RKO (cell line): ENCODE results near the gene ASXL3.

Source experiments
- DNase-seq: peaks from one replicate; pipeline ENCODE4 v3.0.0-alpha.2; 2016; ENCODE audit warnings: low spot score

ASXL3 gene

DNA sequence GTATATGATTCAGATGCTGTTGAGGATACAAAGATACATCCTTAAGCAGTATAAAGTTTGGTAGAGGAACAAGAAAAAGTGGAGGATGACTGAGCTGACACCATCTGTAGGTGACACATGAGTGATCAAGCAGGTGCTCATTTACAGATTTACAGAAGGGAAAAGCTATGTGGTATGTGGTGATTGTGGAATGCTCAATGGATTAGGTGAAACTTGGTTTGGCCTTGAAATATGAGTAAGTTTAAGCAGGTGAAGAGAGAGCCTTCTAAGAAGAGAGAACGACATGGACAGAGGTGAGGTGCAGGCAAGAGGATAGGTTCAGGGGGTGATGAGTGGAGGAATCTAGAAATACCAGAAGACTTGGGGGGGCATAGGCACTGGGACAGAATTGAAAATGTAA is 5.9 kb downstream of the ASXL3 start:
- no peak for DNase-seq

DNA sequence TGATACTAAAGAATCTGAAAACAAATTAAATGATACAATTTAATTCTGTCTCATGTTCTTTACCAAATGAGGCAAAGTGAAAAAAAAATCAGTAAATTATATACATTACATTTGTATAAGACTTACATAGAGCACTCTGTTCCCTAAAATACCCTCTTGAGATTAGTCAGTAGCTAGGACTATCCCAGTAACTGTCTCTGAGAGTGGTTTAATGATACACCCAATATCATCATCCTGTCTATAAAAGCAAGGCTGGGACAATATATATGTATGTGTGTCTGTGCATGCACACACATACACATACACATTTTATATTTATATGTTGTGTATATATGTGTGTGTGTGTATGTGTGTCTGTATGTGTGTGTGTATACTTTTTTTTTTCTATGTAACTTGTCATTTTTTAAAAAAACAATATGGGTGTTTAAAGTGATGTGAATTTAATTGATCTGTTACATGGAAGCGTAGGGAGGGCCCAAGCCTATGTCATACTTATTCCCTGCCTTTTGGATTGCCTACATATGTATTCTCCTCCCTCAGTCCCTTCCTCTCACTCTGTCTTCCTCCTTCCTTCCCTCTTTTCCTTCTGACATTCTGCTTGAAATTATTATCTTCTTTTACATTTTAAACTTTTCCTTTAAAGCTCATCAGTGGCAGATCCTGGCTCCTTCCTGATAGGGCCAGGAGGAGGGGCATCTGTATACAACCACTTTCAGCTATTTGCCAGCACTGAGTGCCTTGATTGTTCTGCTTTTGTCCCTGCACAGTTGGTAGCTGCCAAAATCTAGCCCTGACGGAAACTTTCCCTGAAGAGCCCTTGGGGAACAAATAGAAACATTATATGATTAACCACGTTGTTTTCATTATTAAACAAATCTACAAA is 6.8 kb downstream of the ASXL3 start:
- no peak for DNase-seq

DNA sequence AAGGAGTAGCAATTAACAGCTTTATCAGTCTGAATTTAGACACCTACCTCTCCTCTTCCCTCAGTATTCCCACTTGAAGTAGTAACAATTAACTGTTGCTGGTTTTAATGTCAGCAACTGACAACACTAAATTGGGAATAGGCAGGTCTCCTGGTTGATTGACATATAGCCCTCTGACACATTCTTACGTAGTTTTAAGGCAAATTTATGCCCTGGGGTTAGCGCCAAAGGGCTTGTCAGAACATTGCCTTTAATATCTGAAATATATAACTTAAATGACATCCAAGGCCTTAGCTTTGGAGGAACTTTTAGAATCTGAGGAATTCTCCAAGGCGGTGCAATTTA is 7.4 kb downstream of the ASXL3 start:
- DNase-seq, result no peak

DNA sequence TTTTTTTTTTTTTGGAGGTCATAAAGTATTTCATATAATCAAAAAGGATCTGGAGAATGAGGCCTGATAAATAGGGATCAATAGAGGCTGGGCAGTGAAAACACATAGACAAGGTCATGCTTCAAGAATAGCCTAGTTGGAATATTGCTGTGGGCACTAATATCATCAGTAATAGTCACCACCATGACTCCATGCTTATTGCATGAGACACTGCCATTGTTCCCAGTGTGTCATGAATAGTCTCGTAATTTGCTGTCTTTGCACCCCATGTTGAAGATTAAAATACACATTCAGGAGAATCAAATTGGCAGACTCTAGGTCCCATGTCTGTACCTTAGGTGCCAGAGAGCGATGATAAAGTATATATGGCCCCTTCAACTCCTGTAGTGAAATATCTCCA is 10.3 kb downstream of the ASXL3 start:
- no peak for DNase-seq

DNA sequence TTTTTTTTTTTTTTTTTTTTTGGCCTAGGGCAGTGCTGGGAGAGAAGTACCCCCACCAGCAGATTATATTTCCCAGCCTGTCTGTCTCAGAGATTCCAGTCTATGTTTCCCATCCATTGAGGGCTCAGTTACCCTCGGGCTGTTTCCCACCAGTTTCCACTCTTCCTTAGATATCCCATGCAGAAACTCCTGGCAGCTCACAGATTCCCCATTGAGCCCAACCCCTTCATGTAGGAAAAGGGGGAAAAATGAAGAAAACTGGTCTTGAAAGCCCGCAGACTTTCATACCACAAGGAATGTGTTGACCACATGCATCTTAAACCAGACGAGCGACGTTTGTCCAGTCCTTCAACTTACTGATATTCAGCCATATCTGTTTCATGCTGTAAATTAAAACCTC is 15.2 kb downstream of the ASXL3 start:
- no peak for DNase-seq

DNA sequence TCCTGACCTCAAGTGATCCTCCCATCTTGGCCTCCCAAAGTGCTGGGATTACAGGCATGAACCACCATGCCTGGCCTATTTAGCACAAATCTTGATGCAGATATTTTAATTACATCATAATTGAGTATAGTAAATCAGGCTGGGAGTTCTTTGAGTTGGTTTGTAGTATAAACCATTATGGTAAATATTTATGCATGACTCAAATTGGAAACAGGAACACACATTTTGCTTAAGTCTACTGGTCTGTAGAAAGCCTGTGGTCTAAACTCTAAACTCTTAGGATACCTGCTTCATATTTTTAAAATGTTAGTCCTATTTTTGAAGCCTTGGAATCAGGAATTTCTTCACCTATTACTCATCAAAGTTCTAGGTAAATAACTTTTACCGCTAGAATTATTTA is 16.8 kb downstream of the ASXL3 start:
- no peak for DNase-seq

DNA sequence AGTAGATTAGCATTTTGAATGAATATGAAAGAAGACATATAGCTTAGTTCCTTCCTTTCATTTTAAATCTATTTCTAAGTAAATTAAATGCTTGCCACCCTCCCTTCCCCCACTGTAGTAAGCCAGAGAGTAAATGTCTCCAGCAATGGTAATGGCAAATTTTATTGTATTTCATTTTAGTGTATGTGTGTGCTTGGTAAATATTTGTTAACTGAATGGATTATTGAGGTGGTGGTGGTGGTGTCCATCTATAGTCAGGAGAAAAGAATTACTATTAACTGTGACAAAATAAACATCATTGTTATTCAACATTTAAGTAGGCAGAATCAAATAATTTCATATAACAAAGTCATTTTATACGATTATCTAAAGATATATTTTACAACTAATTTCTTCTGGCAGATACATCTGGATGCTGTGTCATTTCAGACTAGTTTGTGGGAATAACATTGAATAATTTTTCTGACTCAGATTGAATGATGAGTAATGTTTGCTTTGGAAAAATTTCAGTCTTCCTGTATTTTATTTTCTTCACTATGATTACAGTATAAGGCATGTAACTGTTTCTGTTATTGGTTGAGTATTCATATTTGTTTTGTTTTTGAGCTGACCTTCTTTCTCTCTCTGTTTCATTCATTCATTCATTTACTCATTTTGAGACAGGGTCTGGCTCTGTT is 18.3 kb downstream of the ASXL3 start:
- DNase-seq, result peak; percentile 38

DNA sequence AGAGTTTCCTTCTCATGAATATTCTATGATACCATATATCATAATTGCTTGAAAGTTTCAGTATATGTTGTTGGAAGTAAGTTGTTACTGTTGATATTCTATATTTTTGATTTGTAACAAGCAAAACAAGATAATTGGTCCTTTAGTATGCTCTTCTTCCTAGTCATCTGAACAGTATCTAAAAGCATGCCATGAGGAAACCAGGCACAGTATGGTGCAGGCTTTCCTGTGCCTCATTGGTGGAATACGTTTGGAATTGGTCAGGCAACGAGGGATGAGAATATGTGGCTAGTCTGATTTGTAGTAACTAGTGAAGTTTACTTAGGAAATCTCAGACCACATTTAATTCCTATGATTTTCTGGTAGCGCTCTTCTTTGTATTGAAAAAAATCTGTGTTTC is 22.8 kb downstream of the ASXL3 start:
- no peak for DNase-seq

DNA sequence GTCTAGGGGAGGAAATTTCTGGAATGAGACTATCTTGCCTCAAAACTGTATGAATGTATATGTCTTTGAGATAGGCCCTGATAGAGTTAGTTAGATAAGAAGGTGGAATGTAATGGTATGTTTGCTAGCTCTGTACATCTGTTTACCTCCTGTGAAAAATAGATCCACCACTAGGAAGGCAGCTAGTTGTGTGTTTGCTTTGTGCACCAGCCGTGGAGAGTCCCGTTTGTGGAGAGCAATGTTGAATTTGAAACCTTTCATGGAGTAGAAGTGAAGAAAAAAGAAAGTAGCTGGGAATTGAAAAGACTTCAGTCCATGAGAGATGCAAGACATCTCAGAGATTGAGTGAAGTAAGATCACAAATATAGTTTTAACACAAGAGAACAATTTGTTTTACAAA is 25.4 kb downstream of the ASXL3 start:
- no peak for DNase-seq

DNA sequence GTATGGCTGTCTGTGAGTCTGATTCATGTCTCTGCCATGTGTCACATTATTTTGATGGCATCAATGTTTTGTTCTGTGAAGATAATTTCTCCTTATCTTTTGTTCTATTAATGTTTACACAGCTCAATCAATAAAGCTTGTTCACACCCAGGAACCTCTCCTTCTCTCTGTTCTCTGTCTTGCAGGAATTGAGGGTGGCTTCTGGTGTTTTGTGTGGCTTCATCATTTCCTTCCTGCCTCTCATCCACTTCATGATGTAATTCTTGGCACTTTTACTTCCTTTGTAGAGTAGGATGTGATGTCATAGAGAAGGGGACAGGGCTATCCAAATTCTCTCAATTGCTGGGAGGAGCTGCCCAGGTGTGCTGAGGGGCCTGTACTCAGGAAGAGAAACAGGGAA is 27.2 kb downstream of the ASXL3 start:
- DNase-seq, result no peak

DNA sequence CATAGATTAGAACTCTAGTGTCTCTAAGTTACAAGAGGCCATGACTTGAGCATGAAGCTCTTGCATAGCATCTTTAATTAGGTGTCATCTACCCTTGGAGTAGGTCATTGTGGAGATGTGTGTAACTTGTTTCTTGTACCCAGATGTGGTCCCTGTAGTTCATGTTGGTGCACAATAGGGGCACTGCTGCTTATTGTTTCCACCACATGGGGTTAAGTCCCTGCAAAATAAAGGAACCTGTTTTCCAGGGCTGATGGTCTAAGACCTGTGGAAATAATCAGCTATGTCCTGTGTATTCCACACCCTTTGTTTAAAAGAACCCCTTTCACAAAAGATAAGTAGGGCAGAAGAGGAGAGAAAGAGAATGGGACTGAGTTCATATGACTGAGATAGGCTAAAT is 28.6 kb downstream of the ASXL3 start:
- DNase-seq, result peak; percentile 32

DNA sequence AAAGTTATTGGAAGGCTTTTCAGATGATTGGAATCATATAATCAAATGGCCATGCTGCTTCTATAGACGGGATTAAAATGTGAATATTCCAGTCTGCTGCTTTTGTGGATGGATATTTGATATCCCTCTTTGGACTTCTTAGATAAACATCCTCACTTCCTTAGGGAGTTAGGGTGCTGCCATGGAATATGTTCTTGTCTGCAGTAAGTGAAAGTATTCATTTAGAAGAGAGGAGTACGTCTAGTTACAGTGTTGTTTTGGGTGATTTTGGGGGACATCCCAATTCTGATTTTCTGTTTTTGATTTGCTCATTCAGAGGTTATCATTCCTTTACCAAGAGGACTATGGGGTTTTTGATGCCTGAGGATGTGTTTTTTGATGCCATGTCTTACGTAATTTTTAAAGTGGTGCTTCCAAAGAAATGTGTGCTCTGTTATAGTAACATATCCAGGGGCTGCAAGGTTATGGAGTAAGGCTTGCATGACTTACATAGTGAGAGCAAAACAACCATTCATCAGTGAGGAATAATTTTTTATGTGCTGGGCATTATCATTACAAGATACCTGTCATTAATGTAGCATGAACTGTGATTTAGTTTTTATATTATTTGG is 33.6 kb downstream of the ASXL3 start:
- DNase-seq, result no peak

DNA sequence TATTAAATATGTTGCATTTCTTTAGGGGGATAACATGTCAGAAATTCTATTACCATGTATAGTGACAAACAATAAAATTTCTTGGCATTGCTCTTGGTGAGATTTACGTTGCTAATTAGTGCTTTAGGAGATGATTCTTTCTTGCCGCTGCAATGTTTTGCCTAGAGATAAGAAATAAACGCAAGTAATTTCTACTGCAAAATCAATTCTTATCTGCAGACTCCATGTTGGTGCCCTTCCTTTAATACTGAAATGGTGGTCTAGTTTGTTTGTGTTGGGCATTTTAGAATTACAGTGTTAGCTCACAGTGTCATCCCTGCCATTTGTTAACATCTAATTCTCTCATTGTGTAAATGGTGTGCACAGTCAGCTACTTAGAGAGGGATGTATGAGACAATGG is 34.6 kb downstream of the ASXL3 start:
- no peak for DNase-seq

DNA sequence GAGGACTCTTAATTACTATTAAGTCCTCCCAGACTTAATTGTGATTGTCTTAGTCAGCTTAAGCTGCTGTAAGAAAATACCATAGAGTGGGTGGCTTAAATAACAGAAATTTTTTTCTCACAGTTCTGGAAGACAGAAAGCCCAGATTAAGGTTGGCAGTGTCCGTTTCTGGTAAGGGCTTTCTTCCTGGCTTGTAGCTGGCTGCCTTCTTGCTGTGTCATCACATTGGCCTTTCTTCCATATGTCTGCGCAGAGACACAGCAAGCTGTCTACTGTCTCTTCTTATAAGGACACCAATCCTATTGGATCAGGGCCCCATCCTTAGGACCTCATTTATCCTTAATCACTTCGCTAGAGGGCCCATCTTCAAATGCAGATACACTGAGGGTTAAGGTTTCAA is 38.5 kb downstream of the ASXL3 start:
- no peak for DNase-seq

DNA sequence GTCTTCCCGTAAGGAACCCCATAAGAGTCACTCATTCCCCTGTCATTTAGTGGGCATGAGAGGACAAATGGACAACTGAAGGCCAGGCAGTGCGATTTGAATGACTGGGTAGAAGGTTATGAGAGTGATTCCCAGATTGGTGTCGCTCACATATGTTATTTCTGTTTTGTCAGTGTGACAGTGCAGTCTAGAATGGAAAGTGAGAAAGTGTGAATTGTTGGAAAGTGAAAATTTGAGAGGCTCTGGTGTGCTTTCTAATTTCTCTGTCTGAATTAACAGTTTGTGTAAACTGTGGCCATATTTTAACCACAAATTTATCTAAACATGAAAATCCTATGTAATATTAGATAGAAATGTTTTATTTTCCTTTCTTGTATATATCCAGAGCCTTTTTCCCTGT is 49.1 kb downstream of the ASXL3 start:
- no peak for DNase-seq

DNA sequence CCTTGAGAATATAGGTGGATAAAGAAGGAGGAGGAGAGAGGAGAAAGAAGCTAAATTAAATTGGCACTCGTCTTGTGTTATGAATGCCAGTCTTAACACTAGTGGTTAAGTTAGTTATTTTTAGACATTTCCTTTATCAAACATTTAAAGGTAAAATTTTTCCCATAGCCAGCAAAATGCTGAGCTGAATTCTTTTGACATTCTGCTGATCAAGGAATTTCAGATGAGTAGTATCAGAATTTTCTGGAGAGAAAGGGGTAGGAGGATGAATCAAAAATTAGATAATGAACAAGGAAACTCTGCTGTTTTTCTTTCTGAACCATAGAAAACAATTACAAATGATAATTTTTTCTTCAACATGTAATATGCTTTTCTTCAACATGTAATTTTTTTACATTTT is 52.5 kb downstream of the ASXL3 start:
- no peak for DNase-seq

DNA sequence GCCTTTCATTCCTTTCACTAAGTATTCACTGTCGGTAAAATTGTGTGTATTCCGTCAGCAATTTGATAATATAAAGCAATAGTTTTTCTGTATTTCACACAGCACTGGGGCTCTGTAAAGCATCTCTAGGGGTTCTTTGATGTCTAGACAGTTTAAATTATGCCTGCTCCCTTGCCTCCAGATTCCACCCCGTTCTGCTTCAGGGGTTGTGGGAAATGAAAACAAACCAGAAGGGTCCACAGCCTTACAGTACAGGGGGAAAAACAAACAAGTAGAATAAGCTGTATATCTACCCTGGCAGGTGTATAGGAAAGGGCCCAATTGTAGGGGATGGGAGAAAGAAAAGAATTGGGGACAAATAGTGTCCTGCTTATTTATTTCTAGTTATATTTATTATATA is 63.1 kb downstream of the ASXL3 start:
- DNase-seq, result no peak

DNA sequence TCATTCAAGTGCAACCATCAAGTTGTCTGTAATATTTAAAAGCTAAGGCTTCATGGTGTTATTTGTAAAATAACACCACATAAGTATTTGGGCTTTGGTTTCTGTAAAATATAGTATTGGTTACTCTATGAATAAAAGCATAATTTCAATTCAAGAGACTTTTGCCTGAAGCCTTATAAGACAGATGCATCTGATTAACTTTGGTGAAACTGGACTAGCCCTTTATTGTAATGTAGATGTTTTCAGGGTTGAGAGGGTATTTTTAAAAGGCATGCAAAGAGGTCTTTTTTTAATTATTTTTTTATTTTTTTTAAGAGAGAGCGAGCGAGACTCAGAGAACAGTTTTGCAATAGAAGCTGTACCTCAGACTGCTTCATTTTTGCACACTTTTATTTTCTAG is 66.5 kb downstream of the ASXL3 start:
- DNase-seq, result no peak

DNA sequence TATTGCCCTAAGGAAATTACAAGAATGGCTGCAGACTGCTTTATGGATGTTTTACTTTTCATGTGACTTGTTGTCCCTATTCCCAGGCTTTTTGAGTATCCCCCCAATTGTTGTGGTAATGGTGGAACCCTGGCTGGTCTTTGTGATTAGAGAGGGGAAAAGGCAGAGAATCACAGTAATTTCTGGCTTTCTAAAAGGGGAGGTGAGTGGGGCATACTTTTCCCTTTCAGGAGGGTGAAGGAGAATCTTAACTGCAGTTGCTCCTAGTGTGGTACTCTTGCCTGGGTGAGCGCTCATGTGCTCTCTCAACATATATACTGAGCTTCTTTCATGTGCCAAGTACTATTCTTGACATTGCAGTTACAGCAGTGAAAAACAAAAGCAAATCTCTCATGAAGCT is 69.3 kb downstream of the ASXL3 start:
- DNase-seq, result no peak

DNA sequence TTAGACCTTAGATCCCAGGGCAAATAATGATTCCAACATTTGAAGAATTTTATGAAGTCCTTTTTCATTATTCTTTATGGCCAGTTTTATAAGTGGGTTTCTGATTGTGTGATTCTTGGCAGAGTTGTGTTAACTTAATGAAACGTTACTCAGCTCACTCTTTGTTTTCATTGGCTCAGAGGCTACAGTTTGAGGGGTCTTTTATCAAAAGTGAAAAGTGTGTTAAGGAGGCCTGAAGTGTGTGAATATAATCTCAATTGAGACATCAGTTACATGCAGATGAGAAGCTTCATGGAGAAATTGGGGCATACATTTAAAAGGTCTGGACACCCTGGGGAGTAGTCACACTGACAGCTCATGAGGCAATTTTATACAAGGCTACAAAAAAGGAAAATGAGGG is 74.6 kb downstream of the ASXL3 start:
- no peak for DNase-seq

DNA sequence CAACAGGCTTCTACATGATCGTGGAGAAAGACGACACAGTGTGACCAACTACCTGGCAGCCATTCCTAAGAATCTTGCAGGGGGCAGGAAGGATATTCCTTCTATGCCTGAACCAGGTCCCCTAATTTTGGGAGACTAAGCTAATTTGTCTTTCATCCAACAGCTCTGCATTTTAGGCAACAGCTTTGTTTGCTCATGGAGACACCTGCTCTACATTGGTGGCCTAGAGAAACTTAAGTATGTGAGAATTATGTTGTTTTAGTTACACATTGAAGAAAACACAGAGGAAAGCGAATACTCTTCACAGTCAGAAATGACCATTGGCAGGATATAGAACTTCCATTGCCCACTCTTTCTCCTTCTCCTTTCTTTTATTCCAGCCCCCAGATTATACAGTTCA is 75.2 kb downstream of the ASXL3 start:
- DNase-seq, result no peak

DNA sequence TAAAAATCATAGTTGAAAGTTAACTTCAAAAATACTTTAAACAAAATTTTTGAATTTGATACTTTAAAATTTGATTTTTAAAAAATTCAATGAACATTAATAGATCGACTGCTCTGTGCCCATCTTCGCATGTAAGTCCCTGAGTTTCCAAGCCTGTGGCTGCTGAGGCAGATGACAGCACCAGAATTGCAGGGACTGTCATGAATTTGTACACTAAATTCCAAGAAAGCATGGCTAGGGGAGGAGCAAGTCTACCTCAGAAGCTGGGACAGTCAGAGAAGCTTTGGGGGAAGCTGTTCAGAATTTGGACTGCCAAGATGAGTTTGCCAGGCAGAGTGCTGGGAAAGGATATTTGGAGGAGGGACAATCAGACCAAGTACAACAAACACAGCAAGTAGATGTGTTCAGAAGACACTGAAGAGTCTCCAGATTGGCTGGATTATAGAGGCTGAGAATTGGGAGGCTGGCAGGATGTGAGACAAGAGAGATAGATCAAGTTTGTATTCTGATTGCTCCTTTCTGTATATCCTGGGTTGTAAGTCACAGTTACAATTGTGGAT is 79.0 kb downstream of the ASXL3 start:
- no peak for DNase-seq

DNA sequence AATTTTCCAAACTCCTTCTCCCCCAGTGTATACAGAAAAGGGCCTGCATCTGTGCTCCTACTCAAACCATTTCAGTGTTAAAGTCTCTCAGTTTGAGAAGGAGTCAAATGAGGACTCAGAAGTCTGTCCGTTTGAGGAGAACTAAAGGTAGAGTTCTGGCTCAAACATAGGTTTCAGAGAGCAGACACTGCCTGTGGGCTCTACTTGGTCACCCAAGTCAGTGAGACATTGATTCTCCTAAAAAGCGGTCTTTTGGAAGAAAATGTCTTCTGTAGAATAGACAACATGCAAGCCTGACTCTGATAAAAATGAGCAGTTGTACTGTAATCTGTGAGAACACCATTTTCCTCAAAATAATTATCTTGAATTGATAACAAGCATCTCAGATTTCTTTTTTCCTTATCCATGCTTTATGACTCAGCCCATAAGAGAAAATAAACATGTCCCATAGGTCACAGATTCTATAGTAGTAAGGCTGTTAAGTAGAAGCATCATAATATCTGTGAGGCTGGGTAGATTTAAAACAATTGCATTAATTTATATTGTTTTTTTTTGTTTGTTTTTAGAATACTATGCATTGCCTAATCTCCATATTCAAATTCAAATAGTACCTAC is 82.8 kb downstream of the ASXL3 start:
- no peak for DNase-seq
